Astrocyte of the cerebellum (primary cell): ENCODE results near the gene CCND1.

Experiments
- DNase-seq: peaks from one replicate; pipeline ENCODE4 v3.0.0-alpha.2; 2011; ENCODE audit warnings: low read depth
- H3K4me3 ChIP-seq: 2 replicates; pipeline ENCODE4 v1.5.1; 2011; ENCODE audit warnings: mild to moderate bottlenecking, low read depth, low read length, moderate library complexity
- CTCF ChIP-seq: IDR thresholded peaks from 2 replicates; pipeline ENCODE4 v1.5.1; 2012; ENCODE audit warnings: low read length, low read depth, moderate library complexity, mild to moderate bottlenecking; ENCODE audit errors: missing control alignments
- in situ Hi-C: cut with HindIII; loops from 2 replicates; pipeline ENCODE4 v1.10.0; 2017; ENCODE audit warnings: low sequenced_read_pairs

Gene CCND1

DNA sequence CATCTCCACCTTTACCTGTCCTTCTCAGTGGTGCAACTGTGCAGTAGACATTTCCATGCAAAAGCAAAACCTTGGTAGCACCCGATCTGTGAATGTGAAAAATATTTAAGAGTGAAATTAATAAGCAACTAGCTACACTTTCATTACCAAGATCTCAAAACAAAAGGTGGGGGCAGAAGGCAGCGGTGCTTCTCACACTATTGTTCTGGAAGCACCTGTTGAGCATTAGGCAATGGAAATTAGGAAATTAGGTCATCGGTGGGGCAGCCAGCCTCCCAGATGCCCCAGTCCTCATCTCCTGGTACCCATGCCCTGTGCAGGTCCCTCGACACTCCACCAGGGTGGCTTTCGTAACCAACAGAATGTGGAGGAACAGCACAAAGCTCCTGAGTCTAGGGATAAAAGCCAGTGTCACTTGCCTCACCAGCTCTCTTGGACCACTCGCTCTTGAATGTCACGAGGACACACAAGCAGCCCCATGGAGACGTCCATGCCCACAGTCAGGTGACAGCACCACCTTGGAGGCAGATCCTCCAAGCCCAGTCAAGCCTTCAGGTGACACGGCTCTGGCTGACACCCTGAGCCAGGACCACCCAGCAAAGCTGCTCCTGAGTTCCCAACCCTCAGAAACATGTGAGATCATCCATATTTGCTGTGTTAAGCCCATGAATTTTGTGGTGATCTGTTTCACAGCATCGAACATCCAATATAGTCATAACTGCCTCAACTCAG, 30.9 kb downstream of the CCND1 start:
- in situ Hi-C loops, result no loop called here
- TF ChIP-seq CTCF, result no peak

GRCh38 chr11:69674267-69674885, 33.4 kb downstream of the CCND1 start:
- in situ Hi-C loops, result no loop called here
- TF ChIP-seq CTCF, result no peak
- peak; percentile 24 for DNase-seq
- peak overlapping the region; percentile 97 for H3K4me3 ChIP-seq

More for the DNA sequence above, 30.9 kb downstream of the CCND1 start:
- no peak overlapping the region for H3K4me3 ChIP-seq
- DNase-seq, result no peak

GRCh38 chr11:69674886-69675714, 34.1 kb downstream of the CCND1 start, which contains the start of gene LTO1:
TSS of gene LTO1 (minus strand) at chr11:69675353. CDS start at chr11:69675239, 114 bp downstream.
- no peak for TF ChIP-seq CTCF
- peak; percentile 90 for DNase-seq
- H3K4me3 ChIP-seq, result peak within 1 kb of the TSS; percentile 97
- in situ Hi-C loops, result no loop called here

GRCh38 chr11:69677749-69678148, 36.8 kb downstream of the CCND1 start:
- no peak overlapping the region for H3K4me3 ChIP-seq
- in situ Hi-C loops, result no loop called here
- no peak for DNase-seq
- no peak for TF ChIP-seq CTCF

GRCh38 chr11:69680688-69681087, 39.7 kb downstream of the CCND1 start:
- DNase-seq, result no peak
- no peak for TF ChIP-seq CTCF
- no peak overlapping the region for H3K4me3 ChIP-seq
- in situ Hi-C loops, result no loop called here

- DNase-seq, result no peak
- in situ Hi-C loops, result no loop called here
- no peak for TF ChIP-seq CTCF
- H3K4me3 ChIP-seq, result no peak overlapping the region
Observed at GRCh38 chr11:69682221-69682620, 41.3 kb downstream of the CCND1 start.
